Measurements from ENCODE around the gene ATXN7L3.

The ATXN7L3 gene

DNA sequence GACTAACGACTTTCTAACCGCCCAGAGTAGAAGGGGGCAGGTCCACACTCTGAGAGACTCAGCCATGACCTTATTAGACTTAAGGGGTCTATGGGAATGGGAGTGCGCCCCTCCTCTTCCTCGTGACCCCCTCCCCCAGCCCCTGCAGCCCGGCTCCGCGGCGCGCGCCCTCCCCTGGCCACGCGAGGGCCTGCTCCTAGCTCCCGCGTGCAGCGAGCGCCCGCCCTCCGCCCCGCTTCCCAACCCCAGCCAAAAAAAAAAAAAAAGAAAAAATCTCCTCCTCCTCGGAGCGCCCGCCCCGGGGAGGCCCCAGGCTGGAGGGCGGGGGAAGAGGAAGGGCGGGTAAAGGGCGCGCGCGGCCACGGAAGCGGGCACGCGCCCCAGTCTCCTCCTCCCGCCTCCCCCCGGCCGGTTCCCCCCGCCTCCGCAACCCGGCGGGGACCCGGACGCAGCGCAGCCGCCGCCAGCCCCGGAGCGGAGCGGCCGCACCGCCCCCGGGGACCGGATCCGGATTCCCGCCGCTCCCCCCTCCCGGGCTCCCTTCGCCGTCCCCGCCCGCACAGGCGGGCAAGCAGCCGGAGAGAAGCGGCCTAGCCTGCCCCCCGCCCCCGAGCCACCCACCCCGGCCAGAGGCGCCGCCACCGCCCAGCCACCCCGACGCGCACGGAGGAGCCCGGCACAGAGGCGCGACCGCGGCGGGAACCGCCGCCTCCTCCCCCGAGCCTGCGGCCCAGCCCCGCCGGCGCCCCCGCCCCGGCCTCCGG is 18.8 kb upstream of the ATXN7L3 start:
- DNase-seq (ENCODE audit: low spot score): peak; percentile 95

DNA sequence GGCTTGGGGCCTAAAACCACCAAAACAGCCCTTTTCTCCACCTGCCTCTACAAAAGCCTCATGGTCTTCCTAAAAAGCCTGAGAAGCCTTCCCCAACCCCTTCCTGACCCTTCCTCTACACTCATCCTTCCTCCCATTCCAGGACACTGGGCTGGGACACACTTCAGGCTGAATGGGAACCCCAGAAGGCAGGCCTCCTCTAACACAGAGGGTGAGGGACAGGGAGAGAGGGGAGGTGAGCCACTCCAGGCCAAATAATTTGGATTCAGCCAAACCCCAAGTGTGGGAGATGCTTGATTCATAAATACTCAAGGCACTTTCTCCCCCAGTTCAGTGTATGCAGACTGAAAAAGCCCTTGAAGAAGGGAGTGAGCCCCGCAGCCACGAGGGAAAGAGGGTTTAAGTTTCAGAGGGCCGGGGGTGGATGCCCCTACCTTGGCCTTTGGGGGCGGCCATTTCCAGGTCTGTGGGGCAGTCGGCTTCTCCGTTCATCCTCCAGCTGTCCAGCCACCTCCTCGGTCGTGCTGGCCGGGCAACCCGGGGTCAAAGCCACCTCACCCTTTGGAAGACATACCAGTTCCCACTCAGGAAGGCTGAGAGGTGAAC is 18.2 kb upstream of the ATXN7L3 start:
- no peak for DNase-seq (ENCODE audit: low spot score)

DNA sequence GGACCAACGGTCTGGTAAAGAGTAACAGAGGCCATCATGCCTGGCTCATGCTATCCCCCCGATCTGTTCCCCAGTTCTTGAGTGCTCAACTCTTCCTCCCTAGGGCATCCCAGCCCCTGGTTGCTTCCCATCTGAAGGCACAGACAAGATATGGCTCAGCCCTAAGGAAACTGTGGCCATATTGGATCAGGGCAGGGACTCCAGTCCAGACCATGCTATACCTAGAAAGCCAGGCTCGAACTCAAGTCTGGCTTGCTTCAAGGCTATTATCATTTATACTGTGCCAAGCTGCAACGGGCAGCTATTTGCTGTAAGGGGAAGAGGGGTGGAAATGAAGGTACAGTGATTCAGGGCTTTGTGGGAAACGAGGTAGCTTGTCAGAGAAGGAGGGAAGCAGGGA is 17.0 kb upstream of the ATXN7L3 start:
- no peak for DNase-seq (ENCODE audit: low spot score)

DNA sequence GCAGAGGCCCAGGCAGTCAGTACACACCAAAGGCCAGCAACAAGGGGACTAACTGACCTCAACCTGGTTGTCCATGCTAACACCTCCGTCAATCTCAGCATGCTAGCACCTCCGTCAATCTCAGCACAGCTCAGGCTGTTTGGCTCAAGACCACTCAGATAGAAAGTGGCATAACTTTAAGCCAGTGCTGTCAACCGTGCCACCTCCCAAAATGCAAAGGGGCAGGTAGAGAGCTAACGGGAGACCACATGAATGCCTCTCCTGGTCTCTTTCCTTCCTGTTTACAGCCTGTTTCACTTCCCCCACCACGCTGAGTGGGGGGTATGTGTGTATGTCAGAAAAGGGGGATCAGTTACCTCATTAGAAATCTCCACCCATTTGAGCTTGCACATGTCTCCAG is 16.5 kb upstream of the ATXN7L3 start:
- DNase-seq (ENCODE audit: low spot score): no peak

DNA sequence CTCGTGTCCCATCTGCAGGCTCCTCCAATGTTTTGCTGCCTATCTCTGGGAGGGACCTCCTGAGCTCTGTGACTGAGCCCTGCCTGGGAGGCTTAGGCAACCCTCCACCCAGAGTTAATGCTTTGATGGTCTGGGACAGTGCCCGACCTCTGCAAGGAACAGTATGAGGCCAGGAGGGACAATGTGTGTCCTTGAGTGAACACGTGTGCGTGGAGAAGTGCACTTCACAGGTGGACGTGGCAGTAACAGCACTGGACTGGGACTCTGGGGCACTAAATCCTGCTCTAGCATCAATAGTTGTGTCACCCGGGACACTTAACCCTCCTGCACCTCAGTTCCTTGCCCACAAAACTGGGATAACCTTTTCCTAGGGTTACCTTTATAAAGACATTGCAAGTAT is 15.2 kb upstream of the ATXN7L3 start:
- DNase-seq (ENCODE audit: low spot score): no peak

DNA sequence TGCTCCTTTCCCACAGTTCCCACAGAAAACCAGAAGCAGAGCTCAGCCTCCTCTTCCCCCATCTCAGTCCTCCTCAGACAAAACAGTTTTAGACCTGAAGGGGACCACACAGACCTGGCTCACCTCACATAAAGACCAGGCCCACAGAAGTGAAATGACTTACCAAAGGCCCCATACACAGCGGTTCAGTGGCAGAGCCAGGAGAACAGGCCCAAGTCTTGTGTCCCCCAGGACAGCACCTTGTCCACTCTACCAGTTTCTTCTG is 14.5 kb upstream of the ATXN7L3 start:
- DNase-seq (ENCODE audit: low spot score): no peak

DNA sequence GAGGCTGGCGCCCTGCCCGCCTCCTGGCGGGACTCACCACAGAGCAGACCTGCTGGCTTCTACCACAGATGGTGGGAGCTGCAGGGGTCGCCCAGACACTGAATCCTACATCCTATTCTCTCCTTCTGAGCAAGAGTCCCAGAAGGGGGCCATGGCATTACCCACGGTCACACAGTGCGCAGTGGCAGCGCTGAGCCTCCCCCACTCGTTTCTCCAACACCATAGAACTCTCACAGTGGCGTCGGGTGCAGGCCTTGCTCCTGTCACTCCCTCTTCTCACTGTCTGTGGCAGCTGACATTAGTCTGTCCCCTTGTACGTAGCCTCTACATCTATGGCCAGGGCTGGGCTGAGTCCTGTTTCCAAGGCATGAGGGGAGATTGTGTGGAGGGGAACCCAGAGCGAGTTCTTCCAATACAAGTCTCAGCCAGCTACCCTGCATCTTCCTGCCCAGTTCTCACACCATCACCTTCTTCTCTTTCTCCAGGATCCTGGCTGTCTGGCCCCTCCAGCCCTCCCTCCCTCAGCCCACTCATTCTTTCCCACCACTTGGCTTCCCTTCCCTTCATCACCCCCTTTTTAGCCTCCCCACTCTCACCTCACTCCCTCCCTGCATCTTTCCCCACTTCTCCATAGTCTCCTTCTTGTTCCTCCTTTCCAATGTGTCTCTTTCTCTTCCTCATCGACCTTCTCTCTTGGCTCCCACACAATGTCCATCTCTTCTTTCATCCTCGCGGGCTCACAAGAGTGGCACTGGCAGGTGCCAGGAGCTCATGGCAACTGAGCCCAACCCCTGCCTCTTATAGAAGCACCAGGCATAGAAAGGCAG is 13.9 kb upstream of the ATXN7L3 start:
- DNase-seq (ENCODE audit: low spot score): no peak

DNA sequence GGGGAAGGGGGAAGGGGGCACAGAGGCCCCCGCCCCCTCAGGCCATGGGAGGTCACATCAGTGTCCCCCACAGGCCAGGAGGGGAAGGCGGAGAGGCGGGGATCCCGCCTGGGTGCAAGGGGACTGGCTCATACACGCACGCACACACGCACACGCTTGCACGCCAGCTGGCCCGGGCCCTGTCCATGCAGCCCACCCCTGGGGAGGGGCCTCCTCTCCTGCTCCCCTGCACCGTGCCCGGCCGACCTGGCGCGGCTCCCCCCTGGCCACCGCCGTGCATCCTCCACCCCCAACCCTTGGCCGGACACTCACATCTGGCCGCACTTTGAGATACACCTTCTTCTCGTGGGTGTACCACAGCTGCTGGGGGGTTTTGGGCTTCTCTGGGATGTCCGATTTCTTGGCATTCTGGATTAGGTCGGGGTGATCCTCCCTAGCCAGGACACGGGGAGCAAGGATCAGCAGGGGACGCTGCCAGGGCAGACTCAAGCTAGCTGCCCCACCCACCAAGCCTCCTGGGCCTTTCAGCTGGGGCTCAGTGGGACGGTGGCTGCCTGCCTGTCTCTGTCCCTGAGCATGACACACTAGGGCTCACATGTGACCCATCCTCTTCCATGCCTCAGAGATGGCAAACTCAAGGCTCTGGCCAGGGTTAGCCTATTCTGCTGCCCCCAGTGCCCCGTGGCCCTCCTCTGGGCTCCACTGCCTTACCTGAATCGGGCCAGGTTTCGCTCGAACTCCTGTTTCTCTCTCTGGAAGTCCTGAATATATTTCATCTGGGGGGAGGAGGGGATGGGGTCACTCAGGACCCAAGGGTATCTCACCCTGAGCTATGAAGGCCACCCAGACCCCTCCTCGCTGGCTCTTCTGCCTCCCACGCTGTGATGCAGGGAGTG is 13.1 kb upstream of the ATXN7L3 start:
- DNase-seq (ENCODE audit: low spot score): no peak

DNA sequence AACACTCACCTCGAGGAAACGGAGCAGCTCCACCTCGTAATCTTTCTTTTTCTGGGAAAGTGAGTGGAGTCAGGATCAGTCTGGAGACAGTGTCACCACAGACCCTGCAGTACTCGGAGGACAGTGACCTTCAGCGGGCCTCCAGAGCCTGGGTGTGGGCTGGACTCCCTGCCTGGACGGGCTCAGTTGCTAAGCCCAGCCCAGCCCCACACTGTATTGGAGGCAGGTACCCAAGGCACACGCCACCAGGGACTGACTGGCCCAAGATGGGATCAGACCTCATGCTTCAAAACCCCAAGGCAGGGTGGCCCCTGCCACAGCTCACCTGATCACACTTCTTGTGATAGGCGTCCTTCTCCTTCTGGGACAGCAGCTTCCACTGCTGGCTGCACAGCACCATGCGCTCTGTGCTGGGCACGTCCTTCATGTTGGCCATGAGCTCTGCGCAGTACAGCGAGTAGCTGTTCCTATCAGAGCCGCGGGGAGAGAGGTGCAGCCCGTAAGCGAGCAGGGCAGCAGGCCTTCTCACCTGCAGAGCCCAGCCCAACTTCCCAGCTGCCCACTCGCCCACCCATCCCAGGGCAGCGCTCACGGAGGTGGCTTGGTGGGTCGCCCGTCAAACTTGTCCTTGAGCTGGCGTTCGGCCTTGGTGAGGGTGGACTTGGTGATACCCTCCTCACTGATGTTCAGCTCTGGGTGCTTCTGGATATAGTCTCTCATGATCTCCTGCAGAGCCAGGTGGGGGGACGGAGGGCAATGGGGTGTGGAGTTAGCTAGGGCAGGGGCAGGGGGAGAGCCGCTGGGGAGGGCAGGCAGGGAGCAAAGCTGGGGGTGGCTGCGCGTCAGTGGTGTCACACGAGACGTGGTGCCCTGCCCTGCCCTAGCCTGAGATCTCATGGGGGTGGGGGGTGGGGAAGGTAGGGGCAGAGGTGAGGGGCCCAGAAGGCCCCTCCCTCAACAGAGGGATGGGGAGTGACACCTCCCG is 11.9 kb upstream of the ATXN7L3 start:
- DNase-seq (ENCODE audit: low spot score): no peak

DNA sequence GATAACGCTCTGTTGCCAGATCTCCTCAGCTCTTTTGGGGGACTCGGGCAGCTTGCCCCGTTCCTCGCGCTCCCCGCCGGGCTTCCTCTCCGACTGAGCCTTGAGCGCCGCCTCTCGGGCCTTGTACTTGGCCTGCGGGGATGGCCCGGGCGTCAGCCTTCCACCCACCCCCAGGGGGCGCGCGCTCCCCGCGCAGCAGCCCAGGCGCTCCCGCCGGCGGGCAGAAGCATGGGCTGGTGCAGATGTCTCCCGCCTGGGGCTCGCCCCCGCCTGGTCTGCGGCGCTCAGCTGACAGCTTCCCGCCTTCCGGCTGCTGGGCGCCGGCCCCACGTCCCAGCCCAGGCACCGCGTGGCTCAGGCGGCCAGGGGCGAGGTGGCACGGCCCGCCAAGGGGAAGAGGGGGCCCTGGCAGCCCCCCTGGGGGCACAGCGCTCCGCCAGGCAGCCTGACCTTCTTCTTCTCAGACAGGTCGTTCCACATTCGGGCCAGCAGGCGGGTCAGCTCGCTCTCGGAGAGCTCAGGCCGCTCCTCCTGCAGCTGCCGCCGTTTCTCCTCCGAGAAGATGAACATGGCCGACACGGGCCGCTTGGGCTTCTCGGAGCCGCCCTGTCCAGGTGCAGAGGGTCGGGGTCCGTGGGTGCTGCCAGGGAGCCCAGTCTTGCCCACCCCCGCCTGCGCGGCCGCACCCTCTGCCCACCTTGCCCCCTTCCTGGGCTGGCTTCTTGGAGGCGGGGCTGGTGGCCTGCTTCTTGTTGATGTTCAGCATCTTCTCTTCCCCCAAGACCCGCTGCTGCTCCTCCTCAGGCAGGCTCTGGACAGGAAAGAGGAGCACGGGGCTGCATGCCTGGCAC is 10.9 kb upstream of the ATXN7L3 start:
- peak; percentile 90 for DNase-seq (ENCODE audit: low spot score)

DNA sequence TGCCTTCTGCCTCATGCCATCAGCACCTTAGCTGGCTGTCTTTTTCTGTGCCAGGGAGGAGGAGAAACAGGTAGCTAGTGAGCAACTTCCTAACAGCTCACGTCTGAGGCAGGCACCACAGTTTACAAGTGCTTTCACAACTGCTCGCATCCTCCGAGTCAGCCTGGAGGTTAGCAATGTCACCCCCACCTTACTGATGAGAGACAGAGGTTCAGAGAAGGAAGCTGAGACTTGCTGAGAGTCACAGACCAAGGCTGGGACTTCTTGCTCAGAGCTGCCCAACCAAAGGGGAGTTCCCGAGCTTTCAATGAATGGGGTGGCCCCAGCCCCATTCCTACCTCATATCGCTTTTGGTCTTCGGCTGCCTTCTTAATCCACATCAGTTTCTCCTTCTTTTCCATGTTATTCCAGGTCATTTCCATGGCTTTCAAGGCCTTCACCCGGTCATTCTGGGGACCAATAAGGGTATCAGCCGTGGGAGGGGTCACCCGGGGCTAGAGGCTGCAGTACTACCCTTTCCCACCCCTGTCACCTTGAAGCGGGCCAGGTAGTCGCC is 10.2 kb upstream of the ATXN7L3 start:
- DNase-seq (ENCODE audit: low spot score): no peak

DNA sequence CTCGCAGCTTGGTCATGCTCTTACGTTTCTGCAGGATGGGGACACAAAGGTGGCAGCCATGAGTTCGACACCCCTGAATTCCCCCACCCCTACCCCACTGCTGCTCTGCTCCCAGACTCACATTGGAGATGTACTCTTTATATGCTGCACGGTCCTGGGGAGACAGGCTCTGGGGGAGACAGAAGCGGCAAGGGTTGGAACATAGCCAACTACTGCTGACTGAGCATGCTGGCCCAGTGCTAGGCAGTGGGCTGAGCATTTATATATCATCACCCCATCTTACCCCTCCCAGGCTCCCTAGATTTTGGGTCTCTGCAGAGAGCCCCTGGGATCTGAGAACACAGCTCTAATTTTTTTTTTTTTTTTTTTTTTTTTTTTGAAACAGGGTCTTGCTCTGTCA is 8.1 kb upstream of the ATXN7L3 start:
- no peak for DNase-seq (ENCODE audit: low spot score)

DNA sequence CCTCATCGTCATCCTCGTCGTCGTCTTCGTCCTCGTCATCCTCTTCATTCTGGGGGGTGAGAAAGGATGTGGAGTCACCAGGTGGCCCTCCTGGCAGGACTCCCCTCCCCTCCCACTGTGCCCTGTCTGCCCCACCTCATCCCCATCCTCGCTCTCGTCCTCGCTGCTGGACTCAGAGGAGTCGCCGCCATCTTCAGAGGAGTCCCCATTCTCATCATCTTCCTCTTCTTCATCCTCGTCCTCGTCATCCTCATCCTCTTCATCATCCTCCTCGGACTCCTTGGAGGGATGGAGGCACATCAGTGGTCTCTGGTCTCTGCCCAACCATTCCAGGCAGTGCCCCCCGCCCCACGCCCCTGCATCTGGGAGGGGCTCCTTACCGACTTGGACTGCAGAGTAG is 7.6 kb upstream of the ATXN7L3 start:
- no peak for DNase-seq (ENCODE audit: low spot score)

DNA sequence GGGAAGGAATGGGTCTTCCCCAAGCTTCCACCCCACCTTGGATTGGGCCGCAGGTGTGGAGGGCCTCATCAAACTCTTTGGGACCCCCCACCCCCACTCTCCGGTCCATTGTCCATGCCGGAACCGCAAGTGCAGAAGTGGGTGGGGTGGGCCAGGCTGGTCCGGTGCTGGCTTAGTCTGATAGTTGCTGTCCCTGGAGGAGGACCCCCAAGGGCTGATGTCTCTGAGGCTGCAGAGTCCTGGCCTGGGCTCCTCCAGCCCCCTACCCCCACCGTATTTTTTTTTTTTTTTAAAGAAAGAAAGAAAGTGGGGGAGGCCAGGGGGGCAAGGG is 7.1 kb upstream of the ATXN7L3 start:
- DNase-seq (ENCODE audit: low spot score): no peak

DNA sequence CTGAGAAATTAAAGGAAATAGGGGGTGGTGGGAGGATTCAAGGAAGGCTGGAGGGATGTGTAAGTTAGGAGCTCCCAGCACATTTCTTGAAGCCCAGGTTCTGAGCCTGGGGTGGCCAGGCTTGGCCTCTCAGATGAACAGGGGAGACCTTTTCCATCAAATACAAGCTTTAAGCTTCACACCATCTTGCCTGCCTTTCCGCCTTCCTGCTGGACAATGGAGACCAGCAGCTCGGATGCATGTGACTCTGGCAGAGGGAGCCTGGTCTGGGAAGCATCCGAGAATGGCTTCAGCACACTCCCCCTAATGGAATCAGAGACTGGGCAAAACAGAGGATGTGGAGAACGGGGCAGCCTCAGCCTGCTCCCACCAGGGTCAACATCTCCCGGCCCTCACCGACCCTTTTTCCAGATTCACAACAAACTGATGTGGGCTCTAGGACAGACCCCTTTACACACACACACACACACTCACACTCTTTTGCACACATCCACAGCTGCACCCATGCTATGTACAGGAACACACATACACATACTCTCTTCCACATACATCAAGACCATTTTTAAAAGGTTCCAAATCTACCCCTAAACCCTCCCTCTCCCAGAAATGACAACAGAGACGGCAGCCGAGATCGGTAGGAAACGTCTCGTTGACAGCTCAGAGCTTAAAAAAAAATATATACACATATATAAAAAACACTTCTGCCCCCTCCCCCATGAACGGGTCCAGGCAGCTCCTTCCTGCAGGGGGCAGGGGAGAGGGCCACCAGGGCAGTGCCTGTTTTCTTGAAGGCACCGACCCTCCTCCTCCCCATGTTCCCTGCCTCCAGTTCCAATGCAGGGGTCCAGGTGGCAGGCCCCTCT is 6.5 kb upstream of the ATXN7L3 start:
- DNase-seq (ENCODE audit: low spot score): no peak

DNA sequence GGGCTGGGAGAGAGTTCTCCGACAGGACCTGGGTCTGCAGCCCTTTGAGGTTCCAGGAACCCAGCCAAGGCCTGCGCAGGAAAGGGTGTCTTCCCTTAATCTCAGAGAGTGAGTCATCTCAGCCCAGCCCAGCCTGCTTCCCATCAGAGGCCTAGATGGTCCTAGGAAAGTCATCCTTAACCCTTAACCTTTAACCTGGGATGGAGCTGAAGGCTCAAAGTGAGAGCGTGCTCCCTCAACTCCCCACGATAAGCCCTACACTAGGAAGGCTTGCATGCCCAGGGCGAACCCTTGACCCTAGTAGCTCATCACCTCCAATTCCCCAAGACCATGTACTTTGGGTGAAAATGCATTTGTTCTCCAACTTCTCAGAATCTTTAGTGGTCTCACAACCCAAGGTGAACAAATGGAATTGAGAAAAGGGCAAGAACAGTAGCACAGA is 4.8 kb upstream of the ATXN7L3 start:
- DNase-seq (ENCODE audit: low spot score): no peak

DNA sequence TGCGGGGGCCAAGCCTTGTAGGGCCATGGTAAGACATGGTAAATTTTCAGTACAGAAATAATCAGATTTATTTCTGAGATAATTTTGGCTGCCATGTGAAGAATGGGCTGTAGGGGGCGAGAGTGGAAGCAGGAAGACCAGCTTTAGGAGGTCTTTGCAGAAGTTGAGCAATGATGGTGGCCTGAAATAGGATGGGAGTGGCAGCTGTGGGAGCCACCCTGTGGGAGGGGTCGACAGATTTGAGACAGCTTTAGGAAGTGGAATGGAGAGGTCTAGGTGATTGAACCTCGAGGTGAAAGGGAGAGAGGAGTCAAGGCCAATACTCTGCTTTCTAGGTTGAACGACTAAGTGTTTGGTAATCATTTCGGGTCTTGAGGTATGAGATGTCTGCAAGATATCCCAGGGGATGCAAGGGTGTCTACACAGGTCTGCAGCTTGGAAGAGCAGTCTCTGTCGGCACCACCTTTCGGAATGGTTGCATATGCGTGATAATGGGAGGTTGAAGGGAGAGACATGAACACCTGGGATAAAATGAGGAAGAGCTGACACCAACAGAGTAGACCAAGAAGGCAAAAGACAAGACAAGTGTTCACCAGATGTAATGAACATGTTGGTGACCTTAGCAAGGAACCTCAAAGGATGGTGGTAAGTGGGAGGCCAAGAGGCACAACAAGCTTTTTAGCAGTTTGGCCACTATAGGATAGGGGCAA is 4.2 kb upstream of the ATXN7L3 start:
- no peak for DNase-seq (ENCODE audit: low spot score)

DNA sequence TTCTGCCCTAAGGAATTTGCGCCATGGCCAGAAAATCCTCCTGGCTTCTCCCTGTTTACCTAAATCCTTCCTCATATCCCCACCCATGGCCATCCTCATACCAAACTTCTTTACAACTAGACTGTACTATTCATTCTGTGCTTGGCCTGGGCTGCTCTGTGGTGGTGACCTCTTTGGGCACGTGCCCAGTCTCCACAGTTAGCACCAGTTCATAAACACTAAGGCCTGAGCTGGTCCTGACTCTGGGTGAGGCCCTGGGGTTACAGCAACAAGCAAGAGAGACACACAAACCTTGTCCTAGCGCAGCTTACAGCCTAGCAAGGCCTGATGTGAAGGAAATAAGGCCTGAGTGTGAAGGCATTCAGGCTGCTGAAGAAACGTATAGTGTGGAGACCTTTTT is 3.1 kb upstream of the ATXN7L3 start:
- no peak for DNase-seq (ENCODE audit: low spot score)
